Stimulated activated CD8-positive, alpha-beta memory T cell treated with anti-CD3 and anti-CD28 coated beads, Interleukin-12 subunit alpha, Interleukin-12 subunit beta, amount 100 ng/mL, for 24 hours (primary cell): ENCODE data around the gene TAF8.

Experiments used
- DNase-seq: peaks from one replicate; pipeline ENCODE4 v3.0.0-alpha.2; 2020; ENCODE audit errors: extremely low read depth

TAF8 gene

GRCh38 chr6:42059743-42060142, 9.4 kb downstream of the TAF8 start:
- no peak for DNase-seq

DNA sequence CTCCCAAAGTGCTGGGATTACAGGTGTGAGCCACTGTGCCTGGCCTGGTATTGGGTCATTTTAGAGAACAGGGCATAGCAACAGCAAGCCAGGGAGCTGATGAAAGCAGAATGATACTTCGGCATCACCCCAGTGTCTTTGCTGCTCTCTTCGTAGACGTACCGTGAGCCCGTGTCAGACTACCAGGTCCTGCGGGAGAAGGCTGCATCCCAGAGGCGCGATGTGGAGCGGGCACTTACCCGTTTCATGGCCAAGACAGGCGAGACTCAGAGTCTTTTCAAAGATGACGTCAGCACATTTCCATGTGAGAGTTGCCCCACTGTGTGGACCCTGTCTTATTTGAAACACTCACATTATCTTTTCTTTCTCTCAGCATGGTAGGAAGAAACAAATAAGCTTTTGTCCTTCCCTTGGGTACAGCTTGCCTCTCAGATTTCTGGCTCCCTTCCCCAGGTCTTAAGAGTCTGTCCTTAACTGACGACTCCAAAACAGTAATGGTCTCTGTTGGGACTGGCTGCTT, 15.9 kb downstream of the TAF8 start:
- DNase-seq = no peak

- DNase-seq = no peak
These were observed 17.8 kb downstream of the TAF8 start for GRCh38 chr6:42068173-42068572.

- DNase-seq = no peak
These were observed 18.7 kb downstream of the TAF8 start for GRCh38 chr6:42068872-42069522.

- no peak for DNase-seq
These were observed 21.7 kb downstream of the TAF8 start for GRCh38 chr6:42071881-42072583.

- DNase-seq = no peak
These were observed 23.0 kb downstream of the TAF8 start for GRCh38 chr6:42073287-42073686.

GRCh38 chr6:42075159-42075838, 25.0 kb downstream of the TAF8 start:
- no peak for DNase-seq

DNA sequence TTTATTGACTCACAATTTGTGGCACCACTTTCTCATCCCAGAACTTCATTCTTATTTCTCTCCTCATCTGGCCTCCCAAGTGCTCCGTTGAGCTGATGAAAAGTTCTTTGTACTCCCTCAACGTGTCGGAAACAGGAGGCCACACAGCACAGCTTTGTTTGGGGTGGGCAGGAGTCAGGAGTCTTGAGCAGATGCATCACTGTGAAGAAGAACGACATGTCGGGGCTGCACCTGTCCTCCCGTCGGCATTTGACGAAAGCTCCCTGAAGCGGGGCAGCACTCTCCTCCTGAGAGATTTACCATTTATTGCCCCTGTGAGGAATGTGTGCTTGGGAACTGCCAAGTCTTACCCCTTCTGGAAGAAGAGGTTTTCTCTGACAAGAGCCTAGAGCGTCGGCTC, 28.1 kb downstream of the TAF8 start:
- no peak for DNase-seq

DNA sequence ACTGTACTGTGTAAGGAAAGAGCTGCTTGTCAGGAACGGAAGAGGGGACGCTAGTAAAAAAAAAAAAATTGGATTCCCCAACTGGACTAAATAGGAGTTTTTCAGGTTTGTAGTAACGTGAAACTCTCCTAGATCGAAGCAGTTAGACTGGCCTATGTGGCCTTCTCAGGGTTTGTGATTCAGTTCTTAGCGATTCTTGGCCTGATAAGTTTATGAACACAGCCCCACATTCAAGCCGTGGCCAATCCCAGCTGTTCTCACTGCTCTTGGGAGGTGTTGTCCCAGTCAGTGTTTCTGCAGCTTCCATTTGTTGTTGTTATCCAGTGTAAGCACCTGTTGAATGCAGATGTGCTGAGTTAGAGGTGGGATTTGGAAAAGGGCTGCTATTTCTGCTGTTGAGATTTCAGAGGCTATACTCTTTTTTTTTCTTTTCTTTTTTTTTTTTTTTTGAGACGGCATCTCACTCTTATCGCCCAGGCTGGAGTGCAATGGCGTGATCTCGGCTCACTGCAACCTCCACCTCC, 29.7 kb downstream of the TAF8 start:
- DNase-seq = no peak

GRCh38 chr6:42083530-42083929, 33.2 kb downstream of the TAF8 start:
- DNase-seq = no peak

GRCh38 chr6:42084889-42085288, 34.6 kb downstream of the TAF8 start:
- DNase-seq = no peak

DNA sequence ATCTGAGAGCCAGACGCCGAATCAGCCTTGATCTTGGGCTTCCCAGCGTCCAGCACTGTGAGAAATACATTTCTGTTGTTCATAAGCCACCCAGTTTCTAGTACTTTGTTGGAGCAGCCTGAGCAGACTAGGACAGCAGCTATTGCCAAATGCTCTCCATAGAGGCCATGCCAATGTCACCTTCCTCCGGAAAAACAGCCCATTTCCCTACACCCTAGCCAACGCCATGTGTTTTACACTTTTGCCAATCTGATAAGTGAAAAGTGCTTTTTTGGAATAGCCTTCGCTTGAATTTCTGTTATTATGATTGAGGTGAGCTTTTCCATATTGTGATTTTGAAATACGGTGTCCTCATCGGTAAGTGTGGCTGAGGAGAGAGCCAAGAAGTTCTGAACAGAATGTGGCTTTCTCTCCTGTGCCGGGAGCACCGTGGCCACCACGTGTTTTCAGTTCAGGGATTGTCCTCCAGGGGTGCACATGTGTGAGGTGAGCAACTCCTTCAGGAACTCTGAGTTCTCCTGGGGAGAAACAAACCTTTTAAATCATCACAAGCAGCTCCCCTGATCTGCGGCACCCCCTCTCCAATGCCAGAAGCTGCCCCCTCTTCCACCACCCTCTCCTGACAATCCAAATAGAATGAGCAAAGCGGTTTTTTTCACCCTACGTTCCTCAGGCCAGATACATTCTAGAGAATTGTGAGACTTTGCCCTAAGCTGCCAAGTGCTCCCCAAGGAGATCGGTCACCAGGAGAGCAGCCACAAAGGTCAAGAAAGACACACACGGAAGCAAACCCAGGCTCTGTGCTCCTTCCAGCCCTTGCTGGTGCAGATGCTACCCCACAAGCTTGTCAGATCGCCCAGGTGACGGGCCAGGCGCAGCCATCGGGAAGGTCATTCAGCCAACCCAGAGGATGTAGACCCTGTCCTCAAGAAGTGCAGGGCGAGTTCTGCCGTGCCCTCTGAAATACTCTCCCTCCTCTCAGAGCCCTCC, 36.0 kb downstream of the TAF8 start:
- DNase-seq = no peak

GRCh38 chr6:42088101-42088591, 37.8 kb downstream of the TAF8 start:
- DNase-seq = no peak

GRCh38 chr6:42090819-42091717, 40.7 kb downstream of the TAF8 start:
- DNase-seq = no peak

DNA sequence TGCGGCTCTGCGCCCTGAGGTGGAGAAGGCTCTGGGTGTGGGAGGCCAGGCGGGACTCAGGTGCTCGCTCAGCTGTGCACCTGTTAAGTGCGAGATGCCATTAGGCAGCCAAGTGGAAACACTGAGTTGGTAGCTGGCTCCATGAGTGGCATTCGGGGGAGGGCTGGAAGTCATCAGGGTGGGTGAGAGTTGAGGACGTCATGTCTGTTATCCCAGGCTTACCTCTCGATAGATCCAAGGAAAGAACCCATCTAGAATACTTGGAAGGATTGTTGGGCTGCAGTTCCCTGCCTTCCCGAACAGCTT, 41.3 kb downstream of the TAF8 start:
- DNase-seq = no peak

- DNase-seq = no peak
These were observed 43.4 kb downstream of the TAF8 start for GRCh38 chr6:42093582-42094329.

DNA sequence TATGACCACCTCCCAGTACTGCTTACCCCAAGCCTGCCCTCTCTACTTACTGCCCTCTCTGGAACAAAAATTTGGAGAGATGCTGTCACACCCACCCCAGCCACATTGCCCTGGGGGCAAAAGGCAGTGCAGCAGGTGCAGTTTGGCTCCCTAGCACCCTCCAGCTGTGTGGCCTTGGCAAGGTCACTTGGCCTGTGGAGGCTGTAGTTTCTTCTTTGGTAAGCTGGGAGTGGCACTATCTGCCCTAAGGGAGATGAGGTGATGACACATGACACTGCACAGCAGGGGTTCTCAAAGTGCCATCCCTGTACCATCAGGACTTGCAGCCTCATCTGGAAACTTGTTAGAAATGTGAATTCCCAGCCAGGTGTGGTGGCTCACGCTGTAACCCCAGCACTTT, 44.8 kb downstream of the TAF8 start:
- DNase-seq = no peak

DNA sequence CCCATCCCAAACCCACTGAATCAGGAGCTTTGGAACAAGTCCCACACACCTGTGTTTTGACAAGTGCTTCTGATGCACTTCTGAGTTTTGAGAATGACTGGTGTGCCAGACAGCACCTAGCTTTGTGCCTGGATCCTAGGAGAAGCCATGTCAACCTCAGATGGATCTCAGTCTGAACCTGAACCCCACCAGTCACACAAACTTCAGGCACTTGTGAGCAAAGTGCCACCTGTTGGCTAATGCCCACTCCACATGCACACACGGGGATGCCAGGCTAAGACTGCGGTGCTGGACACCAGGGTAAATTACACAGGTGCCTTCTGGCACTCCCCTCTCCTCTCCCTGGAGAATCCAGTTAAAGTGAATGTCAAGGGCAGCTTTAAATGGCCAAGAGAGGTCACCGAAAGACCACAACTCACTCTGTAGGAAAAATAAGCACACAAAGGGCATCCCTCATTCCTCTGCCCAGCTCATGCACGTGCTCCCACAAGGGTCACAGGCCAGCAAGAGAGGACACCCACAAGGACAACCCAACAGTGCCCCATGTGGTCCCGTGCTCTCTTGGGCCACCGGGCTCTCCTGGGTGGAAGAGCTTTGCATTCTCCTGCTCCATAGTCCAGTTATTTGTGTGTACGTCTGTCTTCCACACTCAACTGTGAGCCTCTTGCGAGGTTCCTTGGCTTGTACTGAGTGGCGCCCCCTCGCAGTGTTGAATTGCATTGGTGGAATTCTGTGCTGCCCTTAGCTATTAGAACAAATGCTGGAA, 45.6 kb downstream of the TAF8 start:
- no peak for DNase-seq
